Activated T-cell treated with anti-CD3 and anti-CD28 coated beads for 4 hours (primary cell): ENCODE results near the gene COL4A6.
"Not testable (repeated sequence)": the region's sequence is repeated elsewhere in the genome, so short reads cannot be mapped to it uniquely, and the experiment has no call there.

Experiments used
- DNase-seq: peaks from one replicate; pipeline ENCODE4 v3.0.0-alpha.2; 2020

COL4A6 gene

GRCh38 chrX:108438110-108438623 is at the start of gene COL4A6:
TSS of gene COL4A6 (minus strand) at chrX:108438422. CDS start at chrX:108438196, 226 bp downstream.
- DNase-seq: no peak

DNA sequence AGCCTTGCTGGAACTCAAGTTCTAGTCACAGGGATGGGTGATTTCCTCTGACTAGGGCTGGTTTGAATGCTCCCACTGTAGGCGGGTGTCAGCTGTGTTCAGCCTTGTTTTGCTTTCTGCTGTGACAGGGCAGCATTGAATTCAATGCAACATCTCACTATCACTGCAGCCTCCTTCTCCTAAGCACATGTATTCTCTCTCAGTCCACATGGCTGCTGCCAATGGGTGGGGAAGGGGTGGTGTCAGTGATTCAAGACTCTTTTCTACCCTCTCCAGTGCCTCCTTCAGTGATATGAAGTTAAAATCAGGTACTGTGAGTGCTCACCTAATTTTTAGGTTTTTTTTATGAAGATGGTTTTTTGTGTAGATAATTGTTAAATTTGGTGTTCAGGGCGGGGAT is 47.7 kb upstream of the COL4A6 start:
- no peak for DNase-seq

GRCh38 chrX:108484251-108484650 is 46.0 kb upstream of the COL4A6 start:
- DNase-seq: no peak

- not testable (repeated sequence) for DNase-seq
These were observed 43.3 kb upstream of the COL4A6 start for GRCh38 chrX:108481528-108481927.

DNA sequence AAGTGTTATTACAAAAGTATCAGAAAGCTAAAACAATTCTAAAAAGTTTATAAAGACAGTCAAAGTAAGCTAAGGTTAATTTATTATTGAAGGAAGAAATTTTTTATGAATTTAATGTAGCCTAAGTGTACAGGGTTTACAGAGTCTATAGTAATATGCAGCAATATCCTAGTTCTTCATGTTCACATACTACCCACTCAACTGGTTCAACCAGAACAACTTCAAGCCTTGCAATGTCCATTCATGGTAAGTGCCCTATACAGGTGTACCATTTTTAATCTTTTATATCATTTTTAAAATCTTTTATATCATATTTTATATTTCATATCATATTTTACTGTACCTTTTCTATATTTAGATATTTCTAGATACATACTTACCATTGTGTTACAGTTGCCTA is 35.8 kb upstream of the COL4A6 start:
- DNase-seq: no peak

- DNase-seq: no peak
These were observed 30.3 kb upstream of the COL4A6 start for GRCh38 chrX:108468486-108468885.

DNA sequence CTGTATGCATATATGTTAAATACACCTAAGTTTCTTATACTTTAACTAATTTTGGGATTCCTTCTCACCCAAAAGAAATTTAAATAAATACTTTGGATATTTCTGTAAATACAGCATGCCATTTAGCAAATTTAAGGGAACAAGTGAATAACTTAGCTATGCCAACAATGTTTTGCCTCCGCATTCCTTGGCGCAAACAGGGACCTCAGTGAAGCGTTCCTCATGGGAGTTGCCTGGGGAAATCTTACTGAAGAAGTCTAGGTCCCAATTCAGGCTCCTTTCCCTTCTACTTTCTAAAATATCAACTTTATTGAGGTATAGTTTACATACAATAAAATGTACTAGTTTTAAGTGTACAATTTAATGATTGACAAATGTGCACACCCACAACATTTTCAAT is 26.4 kb upstream of the COL4A6 start:
- no peak for DNase-seq

- DNase-seq: no peak
These were observed 18.8 kb upstream of the COL4A6 start for GRCh38 chrX:108456971-108457477.

- no peak for DNase-seq
These were observed 15.6 kb upstream of the COL4A6 start for GRCh38 chrX:108453841-108454240.

DNA sequence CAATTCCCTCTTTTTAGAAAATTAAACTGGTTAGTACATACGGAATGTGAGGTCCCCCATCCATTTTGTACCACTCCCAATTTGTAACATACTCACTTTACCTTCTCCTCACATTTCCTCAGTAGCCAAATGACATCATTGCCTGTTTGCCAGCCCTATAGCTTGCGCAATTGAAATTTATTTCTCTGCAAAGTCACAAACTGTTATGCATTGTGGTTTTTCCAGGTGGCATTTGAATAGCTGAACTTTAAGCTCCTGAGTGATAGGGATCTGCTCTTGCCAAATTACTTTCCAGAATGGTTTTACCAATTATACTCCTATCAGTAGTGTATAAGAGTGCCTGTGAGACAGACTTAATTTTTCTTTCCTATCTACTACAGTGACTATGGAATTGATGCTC is 9.1 kb upstream of the COL4A6 start:
- no peak for DNase-seq

GRCh38 chrX:108442901-108443464 is 4.8 kb upstream of the COL4A6 start:
- no peak for DNase-seq

DNA sequence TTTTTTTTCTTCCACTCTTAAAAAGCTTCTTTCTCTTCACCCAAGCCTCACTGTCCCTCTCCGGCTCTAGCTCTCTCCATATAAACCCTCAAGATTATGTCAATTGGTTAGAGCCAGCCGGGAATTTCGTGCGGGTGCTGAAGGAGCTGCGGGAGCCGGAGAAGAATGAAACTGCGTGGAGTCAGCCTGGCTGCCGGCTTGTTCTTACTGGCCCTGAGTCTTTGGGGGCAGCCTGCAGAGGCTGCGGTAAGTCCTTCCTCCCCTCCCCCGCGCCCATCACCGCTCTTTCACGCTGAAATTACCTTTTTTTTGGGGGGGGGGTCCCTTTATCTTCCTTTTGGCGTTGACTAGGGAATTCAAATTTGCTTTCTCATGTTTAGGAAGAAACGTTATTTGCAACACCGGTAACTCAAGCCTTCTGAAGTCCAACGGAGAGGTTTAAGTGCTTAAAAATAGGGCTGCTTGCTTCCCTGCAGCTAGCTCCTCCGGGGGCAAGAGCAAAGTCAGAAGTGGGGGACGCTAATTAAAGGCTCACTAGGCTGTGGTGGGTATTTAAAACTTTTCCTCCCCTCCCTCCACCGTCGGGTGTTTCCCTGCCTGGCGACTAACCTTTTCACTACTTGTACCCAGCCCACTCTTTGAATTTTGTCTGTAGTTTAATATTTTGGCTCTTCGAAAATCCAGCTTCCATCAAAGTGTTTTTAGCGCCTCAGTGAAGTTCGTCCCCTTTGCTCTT is 1.9 kb upstream of the COL4A6 start:
- DNase-seq: no peak

DNA sequence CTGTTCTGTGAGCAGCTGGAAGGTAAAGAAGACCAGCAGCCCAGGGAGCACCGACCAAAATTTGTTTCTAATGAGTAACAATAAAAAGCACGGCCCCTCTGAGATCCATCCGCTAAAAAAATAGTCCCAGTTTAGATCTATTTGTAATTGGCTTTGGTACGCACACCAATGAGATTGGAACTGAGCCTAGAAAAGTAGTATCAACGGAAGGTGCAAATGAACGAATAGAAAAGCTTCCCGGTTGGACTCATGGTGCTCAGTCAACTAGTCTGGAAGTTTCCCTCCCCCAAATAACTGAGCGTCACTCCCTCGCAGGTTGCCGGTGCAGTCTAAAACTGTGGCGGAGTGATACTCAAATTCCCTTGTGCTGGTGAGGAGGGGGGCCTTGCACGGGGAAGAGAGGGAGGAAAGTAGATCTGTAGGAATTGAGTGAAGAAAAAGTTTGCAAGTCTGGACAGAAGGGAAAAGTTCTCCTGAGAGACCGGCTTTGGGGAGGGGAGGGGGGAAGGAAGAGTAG is 1.3 kb upstream of the COL4A6 start, which contains the start of gene COL4A5:
Gene COL4A5 (plus strand): TSS at position 413 of the 517 bp plus-strand sequence. CDS start 288 bp downstream, outside the sequence.
- no peak for DNase-seq

GRCh38 chrX:108437349-108438109 is 693 bp downstream of the COL4A6 start:
- no peak for DNase-seq

GRCh38 chrX:108435261-108435660 is 3.0 kb downstream of the COL4A6 start:
- DNase-seq: no peak

GRCh38 chrX:108426262-108426661 is 12.0 kb downstream of the COL4A6 start:
- no peak for DNase-seq

- no peak for DNase-seq
These were observed 17.7 kb downstream of the COL4A6 start for GRCh38 chrX:108420481-108420880.

GRCh38 chrX:108419401-108419800 is 18.8 kb downstream of the COL4A6 start:
- DNase-seq: no peak

DNA sequence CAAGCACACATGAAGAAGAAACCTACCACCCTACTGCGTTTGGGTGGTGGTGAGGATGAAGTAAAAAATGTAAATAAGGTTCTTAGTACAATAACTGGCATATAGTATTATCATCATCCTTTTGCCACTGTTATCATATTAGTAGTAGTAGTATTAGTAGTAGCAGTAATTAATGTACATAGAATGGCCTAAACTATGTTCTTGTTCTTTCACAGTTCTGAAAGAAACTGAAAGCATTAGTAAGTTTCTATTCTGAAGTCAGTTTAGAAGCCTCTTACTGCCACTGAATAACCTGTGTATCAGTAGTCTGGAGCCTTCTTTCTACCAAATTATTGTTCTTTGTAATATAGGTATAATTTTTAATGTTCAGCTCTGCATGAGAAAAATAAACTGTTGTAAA is 21.0 kb downstream of the COL4A6 start:
- no peak for DNase-seq

GRCh38 chrX:108415891-108416290 is 22.3 kb downstream of the COL4A6 start:
- DNase-seq: no peak

GRCh38 chrX:108415146-108415545 is 23.1 kb downstream of the COL4A6 start:
- DNase-seq: no peak

GRCh38 chrX:108412783-108413182 is 25.4 kb downstream of the COL4A6 start:
- no peak for DNase-seq
